ENCODE results near the gene CDH4. TPM values are rescaled to one million over a fixed set of nuclear protein-coding genes. Genes with fewer than 3 reads are reported as not detected.

The CDH4 gene
- total RNA-seq, 1 experiment from 2014 or later = 25.0 TPM

DNA sequence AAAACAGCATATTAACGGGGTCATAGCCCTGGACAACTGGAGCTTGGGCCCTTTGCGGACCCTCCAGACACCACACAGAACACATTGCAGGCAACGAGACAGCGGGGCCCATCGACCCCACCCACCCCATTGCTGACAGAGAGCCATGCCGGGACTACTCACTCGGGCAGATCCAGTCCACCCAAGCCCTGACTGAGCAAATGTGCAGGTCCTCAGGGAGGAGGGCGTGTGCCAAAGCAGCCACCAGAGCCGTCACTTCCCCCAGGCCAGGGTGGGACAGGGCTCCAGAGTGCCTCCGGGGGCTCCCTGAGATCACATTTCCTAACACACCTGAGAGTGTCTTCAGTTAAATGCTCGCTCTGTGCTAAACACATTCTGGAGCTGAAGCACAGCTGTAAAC lies 114.9 kb downstream of the CDH4 start:
- Mint-ChIP-seq H3K36me3 (ENCODE audit: insufficient read depth, unreplicated experiment) (peaks cover 23% of the 10 kb centered on the region), H3K27me3 (ENCODE audit: insufficient read depth, unreplicated experiment) (no peaks in the 10 kb centered on the region), H3K9me3 (ENCODE audit: unreplicated experiment) (no peaks in the 10 kb centered on the region), H3K4me3 (ENCODE audit: unreplicated experiment) (no peak overlapping the region), H3K27ac (ENCODE audit: low read depth, unreplicated experiment) (no peak overlapping the region), H3K4me1 (ENCODE audit: insufficient read depth, unreplicated experiment) (no peaks in the 10 kb centered on the region)
- CTCF ChIA-PET = interaction anchor here (0.6 kb wide), 1 partner anchor 462 kb away, joined by 3 read pairs; no protein-coding TSS in a partner anchor
- POLR2A ChIA-PET = interaction anchor here (0.7 kb wide), 1 partner anchor 248 kb away, joined by 3 read pairs; no protein-coding TSS in a partner anchor
- no peak for TF ChIP-seq CTCF (IDR thresholded peaks at IDR 0.05; ENCODE audit: unreplicated experiment)
- BruUV-seq (replicated peaks) = no TSS peak
- intact Hi-C loops (cut with micrococcal nuclease) = no loop called here
- no peak for DNase-seq (ENCODE audit: unreplicated experiment)

DNA sequence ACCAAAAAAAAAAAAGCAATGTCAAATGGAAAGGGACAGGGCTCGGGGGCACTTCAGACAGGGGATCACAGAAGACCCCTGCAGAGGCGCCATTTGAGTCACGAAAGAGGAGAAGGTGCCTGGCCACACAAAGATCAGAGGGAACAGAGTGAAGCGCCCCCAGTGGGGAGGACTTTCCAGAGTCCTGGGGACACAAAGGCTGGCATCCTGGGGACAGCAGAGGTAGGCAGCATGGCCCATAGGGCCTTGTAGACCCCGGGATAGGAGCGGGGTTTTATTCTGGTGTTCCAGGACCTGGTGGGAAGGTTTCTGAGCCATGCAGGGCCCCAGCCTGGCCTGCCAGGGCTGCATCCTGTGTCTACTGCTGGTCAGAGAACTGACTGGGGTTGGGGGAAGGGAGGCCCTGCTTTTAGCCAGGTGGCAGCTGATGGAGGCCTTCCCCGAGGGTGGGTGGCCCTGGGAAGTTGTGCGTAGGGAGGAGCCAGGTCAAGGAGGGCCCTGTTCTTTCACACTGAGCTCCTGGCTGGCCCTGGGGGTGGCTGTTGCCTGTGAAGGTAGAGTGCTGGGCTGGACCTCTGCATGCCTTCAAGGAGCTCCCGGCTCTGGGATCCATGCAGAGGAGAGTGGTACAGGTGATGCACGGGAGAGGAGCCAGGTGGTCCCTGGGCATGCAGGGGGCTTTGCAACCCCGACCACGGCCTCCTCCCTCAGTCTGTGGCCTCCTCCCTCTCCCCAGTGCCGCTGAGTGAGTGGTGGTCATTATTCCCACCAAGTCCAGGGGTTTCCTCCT lies 117.9 kb downstream of the CDH4 start:
- no TSS peak for BruUV-seq (replicated peaks)
- intact Hi-C loops (cut with micrococcal nuclease) = no loop called here
- Mint-ChIP-seq H3K4me3 (ENCODE audit: unreplicated experiment) (no peak overlapping the region), H3K9me3 (ENCODE audit: unreplicated experiment) (no peaks in the 10 kb centered on the region), H3K36me3 (ENCODE audit: insufficient read depth, unreplicated experiment) (peaks cover 22% of the 10 kb centered on the region), H3K27me3 (ENCODE audit: insufficient read depth, unreplicated experiment) (no peaks in the 10 kb centered on the region), H3K27ac (ENCODE audit: low read depth, unreplicated experiment) (no peak overlapping the region), H3K4me1 (ENCODE audit: insufficient read depth, unreplicated experiment) (no peaks in the 10 kb centered on the region)
- CTCF ChIA-PET = no interaction called here
- no peak for TF ChIP-seq CTCF (IDR thresholded peaks at IDR 0.05; ENCODE audit: unreplicated experiment)
- POLR2A ChIA-PET = interaction anchor here (0.6 kb wide), 1 partner anchor 298 kb away, joined by 3 read pairs; no protein-coding TSS in a partner anchor
- DNase-seq (ENCODE audit: unreplicated experiment) = no peak

GRCh38 chr20:61370841-61371303 lies 118.8 kb downstream of the CDH4 start:
- no peak overlapping the region for H3K4me3 Mint-ChIP-seq (ENCODE audit: unreplicated experiment)
- H3K36me3 Mint-ChIP-seq (ENCODE audit: insufficient read depth, unreplicated experiment) = peaks cover 17% of the 10 kb centered on the region
- no peak overlapping the region for H3K27ac Mint-ChIP-seq (ENCODE audit: low read depth, unreplicated experiment)
- no TSS peak for BruUV-seq (replicated peaks)
- ChIA-PET POLR2A (no interaction called here), CTCF (no interaction called here)
- intact Hi-C loops (cut with micrococcal nuclease) = no loop called here
- no peaks in the 10 kb centered on the region for H3K4me1 Mint-ChIP-seq (ENCODE audit: insufficient read depth, unreplicated experiment)
- no peaks in the 10 kb centered on the region for H3K27me3 Mint-ChIP-seq (ENCODE audit: insufficient read depth, unreplicated experiment)
- TF ChIP-seq CTCF (IDR thresholded peaks at IDR 0.05; ENCODE audit: unreplicated experiment) = no peak
- no peaks in the 10 kb centered on the region for H3K9me3 Mint-ChIP-seq (ENCODE audit: unreplicated experiment)
- DNase-seq (ENCODE audit: unreplicated experiment) = no peak

DNA sequence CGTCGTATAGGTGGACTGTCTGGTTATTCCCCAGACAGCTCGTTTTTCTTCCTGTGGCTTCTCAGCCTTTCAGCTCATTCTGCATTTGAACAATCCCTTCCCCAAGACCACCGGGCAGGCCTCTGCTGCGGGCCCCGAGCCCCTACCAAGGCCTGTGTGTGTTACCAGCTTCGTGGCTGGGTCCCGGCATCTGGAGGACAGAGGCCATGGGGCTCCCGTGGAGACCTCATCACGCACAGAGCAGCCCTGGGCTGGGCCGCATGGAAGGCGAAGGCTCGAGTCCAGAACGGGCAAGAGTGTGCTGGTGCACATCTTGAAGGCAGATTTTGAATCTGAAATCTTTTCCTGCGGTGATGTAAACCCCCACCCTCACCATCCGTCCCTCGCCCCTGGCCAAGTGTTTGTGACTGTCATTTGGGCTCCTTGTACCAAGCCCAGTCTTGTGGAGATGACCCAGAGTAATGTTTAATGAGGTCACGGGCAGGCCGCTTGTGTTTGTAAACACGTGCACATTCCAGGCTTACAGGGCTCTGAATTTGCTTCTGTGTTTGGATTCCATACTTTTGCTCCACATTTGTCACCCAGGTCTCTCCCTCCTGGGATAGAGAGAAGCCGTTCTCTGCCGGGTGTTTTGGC lies 119.6 kb downstream of the CDH4 start:
- ChIA-PET CTCF (no interaction called here), POLR2A (no interaction called here)
- H3K27me3 Mint-ChIP-seq (ENCODE audit: insufficient read depth, unreplicated experiment) = no peaks in the 10 kb centered on the region
- peaks cover 17% of the 10 kb centered on the region for H3K36me3 Mint-ChIP-seq (ENCODE audit: insufficient read depth, unreplicated experiment)
- no peak overlapping the region for H3K4me3 Mint-ChIP-seq (ENCODE audit: unreplicated experiment)
- no peaks in the 10 kb centered on the region for H3K4me1 Mint-ChIP-seq (ENCODE audit: insufficient read depth, unreplicated experiment)
- BruUV-seq (replicated peaks) = no TSS peak
- H3K9me3 Mint-ChIP-seq (ENCODE audit: unreplicated experiment) = no peaks in the 10 kb centered on the region
- DNase-seq (ENCODE audit: unreplicated experiment) = no peak
- intact Hi-C loops (cut with micrococcal nuclease) = no loop called here
- no peak overlapping the region for H3K27ac Mint-ChIP-seq (ENCODE audit: low read depth, unreplicated experiment)
- no peak for TF ChIP-seq CTCF (IDR thresholded peaks at IDR 0.05; ENCODE audit: unreplicated experiment)

Data from MCF 10A (cell line).